Activated CD4-positive, alpha-beta T cell treated with anti-CD3 and anti-CD28 coated beads, Interleukin-2, amount 10 ng/mL, durations not matched to agents 24 days and 14 days (primary cell): ENCODE data around the gene SLC2A4RG. TPM values are rescaled to one million over a fixed set of nuclear protein-coding genes. Genes with fewer than 3 reads are reported as not detected.
"Not testable (repeated sequence)": the region's sequence is repeated elsewhere in the genome, so short reads cannot be mapped to it uniquely, and the experiment has no call there.

Experiments
- DNase-seq: peaks from one replicate; pipeline ENCODE4 v3.0.0; 2022
- H3K27ac Mint-ChIP-seq: one replicate; pipeline ENCODE4 v1.8.0; 2022; ENCODE audit warnings: mild to moderate bottlenecking, mixed read lengths
- H3K27me3 Mint-ChIP-seq: one replicate; pipeline ENCODE4 v1.8.0; 2022; ENCODE audit warnings: mixed read lengths
- H3K36me3 Mint-ChIP-seq: one replicate; pipeline ENCODE4 v1.8.0; 2022; ENCODE audit warnings: low read depth, mild to moderate bottlenecking, mixed read lengths
- H3K4me1 Mint-ChIP-seq: one replicate; pipeline ENCODE4 v1.8.0; 2021; ENCODE audit warnings: mixed read lengths
- H3K4me3 Mint-ChIP-seq: one replicate; pipeline ENCODE4 v1.8.0; 2022; ENCODE audit warnings: mild to moderate bottlenecking, moderate library complexity, mixed read lengths
- H3K9me3 Mint-ChIP-seq: one replicate; pipeline ENCODE4 v1.8.0; 2021; ENCODE audit warnings: mixed read lengths
- intact Hi-C: fragments of 100-400 bp; cut with micrococcal nuclease; formaldehyde crosslinking; loops from one replicate; pipeline ENCODE4 v1.15.1; 2023
- total RNA-seq: library from RNA; stranded (reverse); gene quantifications from 2 replicates; pipeline ENCODE4 v1.2.3, GENCODE V29; 2022

SLC2A4RG gene
- total RNA-seq, 1 donor from 2014 or later = 41.0 TPM

DNA sequence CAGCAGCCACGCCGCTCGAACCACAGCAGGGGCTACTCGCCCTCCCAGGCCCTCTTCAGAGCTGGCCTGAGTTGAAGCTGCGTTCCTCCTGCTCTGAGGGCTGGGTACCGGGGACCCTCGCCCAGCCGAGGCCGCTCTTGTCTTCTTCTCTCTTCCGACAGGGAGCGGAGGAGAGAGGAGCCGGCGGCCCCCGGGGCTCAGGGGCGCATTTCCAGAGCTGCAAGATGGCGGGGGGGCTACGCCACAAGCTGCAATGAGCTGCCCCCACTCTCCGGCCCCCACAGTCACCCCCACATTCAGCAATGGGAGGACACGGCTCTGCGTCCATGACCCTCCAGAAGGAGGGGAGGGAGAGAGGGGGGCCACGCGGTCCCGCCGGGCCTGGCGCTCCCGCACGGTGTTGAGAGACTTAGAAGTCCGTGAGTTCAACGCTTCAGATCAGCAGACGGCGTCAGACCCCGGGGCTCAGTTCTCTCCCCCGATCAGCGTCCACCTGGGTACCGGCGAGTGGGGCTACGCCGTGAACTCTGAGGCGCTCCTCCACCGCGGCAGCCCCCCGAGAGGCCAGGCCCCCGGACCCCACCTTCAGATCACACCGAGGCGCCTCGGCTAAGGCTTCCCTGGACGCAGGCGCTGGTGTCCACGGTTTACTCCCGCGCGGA, 31.6 kb downstream of the SLC2A4RG start:
- no peaks in the 10 kb centered on the region for H3K36me3 Mint-ChIP-seq
- intact Hi-C loops = no loop called here
- H3K4me3 Mint-ChIP-seq = no peak overlapping the region
- H3K27me3 Mint-ChIP-seq = no peaks in the 10 kb centered on the region
- H3K4me1 Mint-ChIP-seq = no peaks in the 10 kb centered on the region
- H3K27ac Mint-ChIP-seq = no peak overlapping the region
- H3K9me3 Mint-ChIP-seq = no peaks in the 10 kb centered on the region
- no peak for DNase-seq

GRCh38 chr20:63772781-63773518, 33.4 kb downstream of the SLC2A4RG start:
- Mint-ChIP-seq H3K4me1 (no peaks in the 10 kb centered on the region), H3K27ac (no peak overlapping the region), H3K36me3 (no peaks in the 10 kb centered on the region), H3K27me3 (no peaks in the 10 kb centered on the region), H3K9me3 (no peaks in the 10 kb centered on the region), H3K4me3 (no peak overlapping the region)
- intact Hi-C loops = no loop called here
- no peak for DNase-seq

GRCh38 chr20:63773571-63774241, 34.1 kb downstream of the SLC2A4RG start:
- intact Hi-C loops = no loop called here
- H3K4me3 Mint-ChIP-seq = no peak overlapping the region
- no peak for DNase-seq
- no peak overlapping the region for H3K27ac Mint-ChIP-seq
- no peaks in the 10 kb centered on the region for H3K4me1 Mint-ChIP-seq
- no peaks in the 10 kb centered on the region for H3K9me3 Mint-ChIP-seq
- H3K36me3 Mint-ChIP-seq = no peaks in the 10 kb centered on the region
- H3K27me3 Mint-ChIP-seq = no peaks in the 10 kb centered on the region

- Mint-ChIP-seq H3K9me3 (no peaks in the 10 kb centered on the region), H3K27ac (no peak overlapping the region), H3K36me3 (no peaks in the 10 kb centered on the region), H3K4me3 (no peak overlapping the region), H3K4me1 (no peaks in the 10 kb centered on the region), H3K27me3 (no peaks in the 10 kb centered on the region)
- DNase-seq = no peak
- intact Hi-C loops = no loop called here
Observed at GRCh38 chr20:63774306-63774705, 34.7 kb downstream of the SLC2A4RG start.

GRCh38 chr20:63775096-63775978, 35.8 kb downstream of the SLC2A4RG start:
- Mint-ChIP-seq H3K4me1 (no peaks in the 10 kb centered on the region), H3K9me3 (no peaks in the 10 kb centered on the region), H3K36me3 (no peaks in the 10 kb centered on the region), H3K27ac (no peak overlapping the region), H3K27me3 (no peaks in the 10 kb centered on the region), H3K4me3 (no peak overlapping the region)
- peak; percentile 72 for DNase-seq
- intact Hi-C loops = no loop called here

DNA sequence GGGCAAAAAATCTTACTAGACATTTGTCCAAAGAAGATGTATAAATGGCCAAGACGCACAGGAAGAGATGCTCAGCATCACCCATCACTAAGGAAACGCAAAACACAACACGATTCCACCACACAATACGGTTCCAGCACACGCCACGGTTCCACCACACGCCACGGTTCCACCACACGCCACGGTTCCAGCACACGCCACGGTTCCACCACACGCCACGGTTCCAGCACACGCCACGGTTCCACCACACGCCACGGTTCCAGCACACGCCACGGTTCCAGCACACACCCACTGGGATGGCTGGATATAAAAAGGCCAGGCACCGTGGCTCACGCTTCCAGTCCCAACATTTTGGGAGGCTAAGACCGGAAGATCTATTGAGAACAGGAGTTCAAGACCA, 37.3 kb downstream of the SLC2A4RG start:
- H3K4me3 Mint-ChIP-seq, H3K27ac Mint-ChIP-seq, H3K4me1 Mint-ChIP-seq, H3K36me3 Mint-ChIP-seq, H3K27me3 Mint-ChIP-seq, DNase-seq, H3K9me3 Mint-ChIP-seq, intact Hi-C loops: not testable (repeated sequence)

DNA sequence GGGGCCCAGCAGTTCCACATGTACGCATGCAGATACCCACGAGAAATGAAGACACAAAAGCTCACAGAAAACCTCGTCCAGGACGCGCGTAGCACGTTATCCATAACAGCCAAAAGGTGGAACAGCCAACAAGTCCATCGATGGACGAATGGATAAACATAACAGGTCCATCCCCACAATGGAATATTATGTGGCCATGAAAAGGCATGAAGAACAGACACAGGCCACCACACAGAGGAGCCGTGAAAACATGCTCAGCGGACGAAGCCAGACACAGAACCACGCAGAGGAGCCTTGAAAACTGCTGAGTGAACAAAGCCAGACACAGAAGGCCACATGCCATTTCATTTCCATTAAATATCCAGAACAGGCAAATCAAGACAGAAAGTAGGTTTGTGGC, 38.0 kb downstream of the SLC2A4RG start:
- no peaks in the 10 kb centered on the region for H3K36me3 Mint-ChIP-seq

DNA sequence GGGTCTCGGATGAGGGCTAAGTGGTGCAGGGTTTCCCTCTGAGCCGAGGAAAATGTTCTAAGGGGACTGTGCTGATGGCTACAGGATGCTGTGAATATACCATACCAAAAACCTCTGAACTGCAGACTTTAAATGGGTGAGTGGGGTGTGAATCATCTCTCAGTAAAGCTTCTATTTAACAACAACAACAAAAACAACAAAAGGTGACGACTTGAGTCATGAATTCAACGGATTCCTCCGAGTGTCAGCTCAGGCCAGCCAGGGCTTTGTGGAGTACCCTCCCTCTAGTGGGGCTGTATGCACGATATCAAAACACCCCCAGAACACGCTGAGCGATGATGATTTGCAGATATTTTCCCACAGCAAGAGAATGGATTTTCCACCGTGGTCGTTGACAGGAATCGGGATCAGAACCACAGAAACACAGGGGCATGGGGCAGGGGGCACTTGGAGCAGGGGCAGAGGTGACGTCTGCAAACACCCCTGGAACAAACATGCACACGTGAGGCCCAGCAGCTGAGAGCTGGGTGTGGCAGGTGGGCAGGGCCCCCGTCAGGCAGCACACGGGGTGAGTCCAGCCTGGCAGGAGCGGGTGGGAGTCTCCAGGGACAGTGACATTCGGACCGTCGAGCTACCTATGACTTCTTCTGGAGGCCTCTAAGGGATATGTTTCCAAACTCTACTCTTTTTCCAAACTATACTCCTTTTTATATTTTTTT, 38.6 kb downstream of the SLC2A4RG start:
- H3K27me3 Mint-ChIP-seq = no peaks in the 10 kb centered on the region
- intact Hi-C loops = no loop called here
- no peaks in the 10 kb centered on the region for H3K36me3 Mint-ChIP-seq
- H3K27ac Mint-ChIP-seq = no peak overlapping the region
- no peaks in the 10 kb centered on the region for H3K9me3 Mint-ChIP-seq
- peaks cover 7% of the 10 kb centered on the region for H3K4me1 Mint-ChIP-seq
- DNase-seq = no peak
- no peak overlapping the region for H3K4me3 Mint-ChIP-seq

More for the DNA sequence above, 38.0 kb downstream of the SLC2A4RG start:
- intact Hi-C loops = no loop called here
- Mint-ChIP-seq H3K4me3 (no peak overlapping the region), H3K27me3 (no peaks in the 10 kb centered on the region), H3K9me3 (no peaks in the 10 kb centered on the region), H3K4me1 (peaks cover 6% of the 10 kb centered on the region), H3K27ac (no peak overlapping the region)
- DNase-seq = no peak

GRCh38 chr20:63778857-63779256, 39.3 kb downstream of the SLC2A4RG start:
- no peak for DNase-seq
- peaks cover 7% of the 10 kb centered on the region for H3K4me1 Mint-ChIP-seq
- H3K36me3 Mint-ChIP-seq = no peaks in the 10 kb centered on the region
- intact Hi-C loops = no loop called here
- H3K4me3 Mint-ChIP-seq = no peak overlapping the region
- no peak overlapping the region for H3K27ac Mint-ChIP-seq
- H3K27me3 Mint-ChIP-seq = no peaks in the 10 kb centered on the region
- H3K9me3 Mint-ChIP-seq = no peaks in the 10 kb centered on the region

DNA sequence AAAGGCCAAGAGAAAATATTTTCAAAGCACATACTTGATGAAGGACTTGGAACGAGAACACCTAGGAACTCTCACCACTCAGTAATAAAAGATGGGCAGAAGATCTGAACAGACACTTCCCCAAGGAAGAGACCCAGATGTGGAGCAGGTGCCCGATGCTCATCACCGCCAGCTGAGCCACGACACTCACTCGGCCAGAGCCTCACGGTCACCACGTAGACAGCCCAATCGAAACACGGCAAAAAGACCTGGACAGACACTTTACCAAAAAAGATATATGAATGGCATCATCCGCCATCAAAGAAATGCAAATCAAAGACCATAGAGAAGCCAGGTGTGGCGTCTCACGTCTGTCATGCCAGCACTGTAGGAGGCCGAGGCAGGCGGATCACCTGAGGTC, 41.6 kb downstream of the SLC2A4RG start:
- H3K4me1 Mint-ChIP-seq = peaks cover 11% of the 10 kb centered on the region
- DNase-seq = no peak
- intact Hi-C loops = no loop called here
- no peak overlapping the region for H3K27ac Mint-ChIP-seq
- no peaks in the 10 kb centered on the region for H3K27me3 Mint-ChIP-seq
- no peaks in the 10 kb centered on the region for H3K36me3 Mint-ChIP-seq
- H3K9me3 Mint-ChIP-seq = no peaks in the 10 kb centered on the region
- H3K4me3 Mint-ChIP-seq = no peak overlapping the region

- H3K4me1 Mint-ChIP-seq = peaks cover 14% of the 10 kb centered on the region
- H3K27ac Mint-ChIP-seq = no peak overlapping the region
- no peak overlapping the region for H3K4me3 Mint-ChIP-seq
- no peaks in the 10 kb centered on the region for H3K36me3 Mint-ChIP-seq
- intact Hi-C loops = no loop called here
- H3K27me3 Mint-ChIP-seq = no peaks in the 10 kb centered on the region
- no peak for DNase-seq
- no peaks in the 10 kb centered on the region for H3K9me3 Mint-ChIP-seq
Observed at GRCh38 chr20:63782051-63782471, 42.5 kb downstream of the SLC2A4RG start.

- no peaks in the 10 kb centered on the region for H3K36me3 Mint-ChIP-seq
- no peaks in the 10 kb centered on the region for H3K27me3 Mint-ChIP-seq
- intact Hi-C loops = no loop called here
- H3K4me1 Mint-ChIP-seq = peaks cover 14% of the 10 kb centered on the region
- H3K4me3 Mint-ChIP-seq = no peak overlapping the region
- no peaks in the 10 kb centered on the region for H3K9me3 Mint-ChIP-seq
- no peak for DNase-seq
- H3K27ac Mint-ChIP-seq = no peak overlapping the region
Observed at GRCh38 chr20:63782521-63782971, 43.0 kb downstream of the SLC2A4RG start.

GRCh38 chr20:63783970-63784369, 44.4 kb downstream of the SLC2A4RG start:
- intact Hi-C loops = no loop called here
- Mint-ChIP-seq H3K36me3 (no peaks in the 10 kb centered on the region), H3K27me3 (no peaks in the 10 kb centered on the region), H3K9me3 (no peaks in the 10 kb centered on the region), H3K4me1 (peaks cover 14% of the 10 kb centered on the region), H3K4me3 (no peak overlapping the region), H3K27ac (no peak overlapping the region)
- DNase-seq = no peak
